GM23338 (cell line): ENCODE results near the gene TRIM71. TPM values are rescaled to one million over a fixed set of nuclear protein-coding genes. Genes with fewer than 3 reads are reported as not detected.

ENCODE experiments used
- ATAC-seq: fragments of 200-7000 bp; cut with Tn5 transposase; 3 replicates; pipeline ENCODE4 v1.9.1; 2020
- DNase-seq: peaks from one replicate; pipeline ENCODE4 v3.0.0-alpha.2; 2015; ENCODE audit warnings: low spot score
- H2AFZ ChIP-seq: fragments of 200-600 bp; sonication (generic); 2 replicates; pipeline ENCODE4 v1.8.0; 2016; ENCODE audit warnings: antibody characterized with exemption, mild to moderate bottlenecking, moderate library complexity
- H3F3A ChIP-seq: fragments of 200-600 bp; sonication (generic); replicated peaks from 2 replicates; pipeline ENCODE4 v1.8.0; 2017; ENCODE audit warnings: antibody characterized with exemption, mixed run types, low read depth
- H3K27ac ChIP-seq: fragments of 200-600 bp; sonication (generic); 2 replicates; pipeline ENCODE4 v1.6.1; 2016; ENCODE audit warnings: low read depth
- H3K27me3 ChIP-seq: fragments of 200-600 bp; sonication (generic); 2 replicates; pipeline ENCODE4 v1.8.0; 2016; ENCODE audit warnings: mild to moderate bottlenecking, mixed run types, moderate library complexity; ENCODE audit not compliant: insufficient read depth
- H3K36me3 ChIP-seq: fragments of 200-600 bp; sonication (generic); 2 replicates; pipeline ENCODE4 v1.8.0; 2016; ENCODE audit warnings: mild to moderate bottlenecking; ENCODE audit not compliant: insufficient read depth
- H3K4me1 ChIP-seq: fragments of 200-600 bp; sonication (generic); 2 replicates; pipeline ENCODE4 v1.8.0; 2016; ENCODE audit warnings: mild to moderate bottlenecking, moderate library complexity; ENCODE audit not compliant: insufficient read depth
- H3K4me2 ChIP-seq: fragments of 200-600 bp; sonication (generic); 2 replicates; pipeline ENCODE4 v1.7.1; 2017; ENCODE audit warnings: mixed run types
- H3K4me3 ChIP-seq: fragments of 200-600 bp; sonication (generic); 2 replicates; pipeline ENCODE4 v1.6.1; 2016; ENCODE audit warnings: mixed run types
- H3K79me2 ChIP-seq: fragments of 200-600 bp; sonication (generic); replicated peaks from 2 replicates; pipeline ENCODE4 v1.8.0; 2017; ENCODE audit warnings: mild to moderate bottlenecking; ENCODE audit not compliant: insufficient read depth
- H3K9me2 ChIP-seq: fragments of 200-600 bp; sonication (generic); 2 replicates; pipeline ENCODE4 v1.8.0; 2017; ENCODE audit not compliant: insufficient read depth
- H4K20me1 ChIP-seq: fragments of 200-600 bp; sonication (generic); replicated peaks from 2 replicates; pipeline ENCODE4 v1.8.0; 2017; ENCODE audit warnings: mild to moderate bottlenecking; ENCODE audit not compliant: insufficient read depth
- H3K27ac Mint-ChIP-seq: 2 replicates; pipeline ENCODE4 v1.8.0; 2020; ENCODE audit warnings: inconsistent platforms, mild to moderate bottlenecking, moderate library complexity, mixed read lengths
- H3K27me3 Mint-ChIP-seq: 3 replicates; pipeline ENCODE4 v1.8.0; 2022; ENCODE audit warnings: low read depth, mild to moderate bottlenecking, moderate library complexity, mixed read lengths, inconsistent platforms; ENCODE audit not compliant: insufficient read depth, poor library complexity
- H3K36me3 Mint-ChIP-seq: 3 replicates; pipeline ENCODE4 v1.8.0; 2021; ENCODE audit warnings: low read depth, mild to moderate bottlenecking, inconsistent platforms, moderate library complexity, mixed read lengths
- H3K4me1 Mint-ChIP-seq: 3 replicates; pipeline ENCODE4 v1.8.0; 2020; ENCODE audit warnings: mild to moderate bottlenecking, inconsistent platforms, mixed read lengths
- H3K4me3 Mint-ChIP-seq: 3 replicates; pipeline ENCODE4 v1.8.0; 2021; ENCODE audit warnings: moderate library complexity, mild to moderate bottlenecking, inconsistent platforms, mixed read lengths
- H3K9me3 Mint-ChIP-seq: 3 replicates; pipeline ENCODE4 v1.8.0; 2020; ENCODE audit warnings: moderate library complexity, mild to moderate bottlenecking, inconsistent platforms, mixed read lengths
- CREB1 ChIP-seq: fragments of 250-450 bp; sonication (Bioruptor Pico); IDR thresholded peaks from 2 replicates; pipeline ENCODE4 v1.5.0; 2020; ENCODE audit warnings: low read depth, mild to moderate bottlenecking, moderate library complexity
- CTCF ChIP-seq, 2 experiments: fragments of 200-600 bp in 1 of 2; sonication (generic) in 1 of 2; conservative IDR thresholded peaks; 2 replicates each; pipeline versions ENCODE4 v1.5.1 to v1.6.1; 2016 to 2017; ENCODE audit warnings: antibody characterized with exemption in 2 of 2, low read depth in 2 of 2, mild to moderate bottlenecking in 2 of 2, moderate library complexity in 1 of 2
- ETS1 ChIP-seq: IDR thresholded peaks from 2 replicates; pipeline ENCODE4 v1.6.1; 2016; ENCODE audit warnings: antibody characterized with exemption
- JUNB ChIP-seq: IDR thresholded peaks from one replicate; pipeline ENCODE4 v1.6.1; 2016; ENCODE audit warnings: antibody characterized with exemption; ENCODE audit not compliant: unreplicated experiment
- STAT1 ChIP-seq: IDR thresholded peaks from one replicate; pipeline ENCODE4 v1.6.1; 2016; ENCODE audit warnings: antibody characterized with exemption; ENCODE audit not compliant: unreplicated experiment
- ZNF331 ChIP-seq: fragments of 250-450 bp; sonication (Bioruptor Pico); IDR thresholded peaks from 2 replicates; pipeline ENCODE4 v1.5.0; 2020; ENCODE audit warnings: low read depth, mild to moderate bottlenecking, moderate library complexity
- polyA plus RNA-seq: library from polyadenylated mRNA; unstranded; fragments of >200 nt; fragmentation: Nextera tagmentation; extraction: Ambion mirVana; gene quantifications from 2 replicates; pipeline ENCODE4 v1.2.1, GENCODE V29; 2016
- total RNA-seq: library from RNA; depleted of rRNA; stranded (reverse); fragments of >200 nt; shearing (Covaris generic); gene quantifications from 2 replicates; pipeline ENCODE4 v1.2.3, GENCODE V29; 2014

The TRIM71 gene
- total and polyA plus RNA-seq, 2 experiments from 2014 or later: 71.5 to 346 TPM

GRCh38 chr3:32891365-32891764 lies 73.6 kb downstream of the TRIM71 start:
- peaks cover 100% of the 10 kb centered on the region for H3K79me2 ChIP-seq
- Mint-ChIP-seq H3K4me3 (no peak overlapping the region; the same call in 2 of the 3 replicates), H3K36me3 (peaks cover 96% of the 10 kb centered on the region)

GRCh38 chr3:32892625-32893598 lies 75.1 kb downstream of the TRIM71 start:
- Mint-ChIP-seq H3K27me3 (peaks cover 49% of the 10 kb centered on the region), H3K4me3 (no peak overlapping the region; the same call in 2 of the 3 replicates), H3K4me1 (peaks cover 85% of the 10 kb centered on the region), H3K27ac (peak overlapping the region; percentile 30; the same call in 1 of the 2 replicates), H3K9me3 (no peaks in the 10 kb centered on the region; the same call in 1 of the 3 replicates), H3K36me3 (peaks cover 94% of the 10 kb centered on the region)
- Histone ChIP-seq H3K36me3 (peaks cover 59% of the 10 kb centered on the region), H3K9me2 (no peaks in the 10 kb centered on the region), H3F3A (peaks cover 67% of the 10 kb centered on the region), H3K27me3 (no peaks in the 10 kb centered on the region), H4K20me1 (peaks cover 80% of the 10 kb centered on the region), H3K4me2 (no peak overlapping the region), H3K79me2 (peaks cover 94% of the 10 kb centered on the region), H3K4me1 (peaks cover 45% of the 10 kb centered on the region), H2AFZ (no peak overlapping the region), H3K27ac (peak overlapping the region; percentile 60; the same call in 1 of the 2 replicates), H3K4me3 (no peak overlapping the region)
- DNase-seq (no peak), ATAC-seq (no peak)
- TF ChIP-seq CTCF (conservative IDR thresholded peaks at IDR 0.05; ENCODE audit: low read depth in 2 of 2): no peak
- TF ChIP-seq JUNB: no peak
- TF ChIP-seq ZNF331 (CRISPR knock-in tag): no peak

More at GRCh38 chr3:32891365-32891764, 73.6 kb downstream of the TRIM71 start:
- Histone ChIP-seq H4K20me1 (peaks cover 87% of the 10 kb centered on the region), H3K27me3 (no peaks in the 10 kb centered on the region), H3K27ac (0 out of 2 replicates have a peak overlapping the region, but pooled peaks have one; percentile 60), H3K4me2 (no peak overlapping the region), H3K36me3 (peaks cover 74% of the 10 kb centered on the region), H3F3A (peaks cover 62% of the 10 kb centered on the region), H2AFZ (no peak overlapping the region), H3K9me2 (no peaks in the 10 kb centered on the region), H3K4me3 (no peak overlapping the region), H3K4me1 (peaks cover 38% of the 10 kb centered on the region)
- peaks cover 83% of the 10 kb centered on the region for H3K4me1 Mint-ChIP-seq
- no peak for ATAC-seq
- H3K27me3 Mint-ChIP-seq: peaks cover 53% of the 10 kb centered on the region
- TF ChIP-seq CTCF (conservative IDR thresholded peaks at IDR 0.05; ENCODE audit: low read depth in 2 of 2) (no peak; a peak in 1 of 4 replicates), JUNB (no peak), ETS1 (no peak), STAT1 (no peak), CREB1 (CRISPR knock-in tag) (no peak)
- peak overlapping the region; percentile 42; the same call in 1 of the 2 replicates for H3K27ac Mint-ChIP-seq
- H3K9me3 Mint-ChIP-seq: no peaks in the 10 kb centered on the region; the same call in 1 of the 3 replicates
- no peak for DNase-seq
